Endothelial cell of umbilical vein (primary cell): ENCODE measurements around the gene LRP2. TPM values are rescaled to one million over a fixed set of nuclear protein-coding genes. Genes with fewer than 3 reads are reported as not detected.

Experiments
- BruUV-seq: library from RNA; stranded (reverse); fragments of 400-500 nt; replicated peaks from 2 replicates; lab custom pipeline; 2021; lab: Mats Ljungman, UMichigan
- CTCF ChIA-PET: fragments of 300-600, 350-600 bp; sonication (Branson Sonifier 250); formaldehyde crosslinking; loops from one replicate; lab custom pipeline; 2021; ENCODE audit warnings: antibody characterized with exemption, inconsistent platforms; lab: Charles Lee
- POLR2A ChIA-PET: fragments of 300-600, 350-600 bp; sonication (Branson Sonifier 250); formaldehyde crosslinking; loops from one replicate; lab custom pipeline; 2021; ENCODE audit warnings: antibody characterized with exemption, inconsistent platforms; lab: Charles Lee
- DNase-seq: peaks from one replicate; pipeline ENCODE4 v3.0.0-alpha.2; 2011; ENCODE audit warnings: low read depth, low spot score
- FAIRE-seq: peaks from 2 replicates; lab custom pipeline; 2011; peaks lifted over from hg19 to GRCh38; lab: Jason Lieb, UNC
- H2AFZ ChIP-seq: 2 replicates; pipeline ENCODE4 v1.6.0; 2012; ENCODE audit warnings: low read depth, low read length, control low read depth, inconsistent platforms
- H3K27ac ChIP-seq: 2 replicates; pipeline ENCODE4 v1.5.1; 2011; ENCODE audit warnings: low read depth, mild to moderate bottlenecking, control low read depth, low read length, moderate library complexity; ENCODE audit not compliant: insufficient read depth
- H3K27me3 ChIP-seq, 2 experiments: 2 replicates each; pipeline versions ENCODE4 v1.6.0 to v1.6.1; 2011; ENCODE audit warnings: low read length in 2 of 2, mixed read lengths in 1 of 2; ENCODE audit not compliant: control insufficient read depth in 2 of 2, insufficient read depth in 2 of 2
- H3K36me3 ChIP-seq, 2 experiments: 2 replicates in 1 of 2; 3 replicates in 1 of 2; pipeline ENCODE4 v1.5.1; 2011; ENCODE audit warnings: low read length in 2 of 2, mild to moderate bottlenecking in 1 of 2, moderate library complexity in 1 of 2; ENCODE audit not compliant: control insufficient read depth in 2 of 2, insufficient read depth in 2 of 2; ENCODE audit errors: extremely low read depth in 1 of 2
- H3K4me1 ChIP-seq: 3 replicates; pipeline ENCODE4 v1.5.1; 2011; ENCODE audit warnings: mild to moderate bottlenecking, low read length; ENCODE audit not compliant: control insufficient read depth, insufficient read depth; ENCODE audit errors: extremely low read depth
- H3K4me2 ChIP-seq: 2 replicates; pipeline ENCODE4 v1.6.1; 2011; ENCODE audit warnings: low read length, control low read depth, mixed read lengths; ENCODE audit not compliant: insufficient read depth
- H3K4me3 ChIP-seq, 3 experiments: fragments of 200-600 bp in 1 of 3; sonication (generic), shearing (Covaris generic) in 1 of 3; replicated peaks in 1 of 3; 2 replicates each; pipeline ENCODE4 v1.5.1; 2011 to 2016; ENCODE audit warnings: control low read depth in 3 of 3, low read length in 3 of 3, mild to moderate bottlenecking in 2 of 3, inconsistent platforms in 1 of 3, low read depth in 1 of 3, moderate library complexity in 1 of 3; ENCODE audit not compliant: insufficient read depth in 1 of 3
- H3K79me2 ChIP-seq: 2 replicates; pipeline ENCODE4 v1.6.0; 2012; ENCODE audit warnings: low read length, inconsistent platforms; ENCODE audit not compliant: control insufficient read depth, insufficient read depth
- H3K9ac ChIP-seq: replicated peaks from 2 replicates; pipeline ENCODE3; 2011; ENCODE audit warnings: low read length, control low read depth; ENCODE audit not compliant: insufficient read depth; ENCODE audit errors: extremely low read depth
- H3K9me1 ChIP-seq: replicated peaks from 3 replicates; pipeline ENCODE4 v1.6.0; 2011; ENCODE audit warnings: mild to moderate bottlenecking, low read length; ENCODE audit not compliant: control insufficient read depth, insufficient read depth; ENCODE audit errors: extremely low read depth
- H3K9me3 ChIP-seq: replicated peaks from 2 replicates; pipeline ENCODE4 v1.5.1; 2012; ENCODE audit warnings: low read length, inconsistent platforms; ENCODE audit not compliant: control insufficient read depth, insufficient read depth
- H4K20me1 ChIP-seq: replicated peaks from 2 replicates; pipeline ENCODE3; 2011; ENCODE audit warnings: mild to moderate bottlenecking, low read length; ENCODE audit not compliant: control insufficient read depth, insufficient read depth; ENCODE audit errors: extremely low read depth
- CTCF ChIP-seq, 2 donors: IDR thresholded peaks; 1 replicate in 1 of 2; 2 replicates in 1 of 2; pipeline ENCODE4 v1.5.1; 2011; ENCODE audit warnings: low read length in 2 of 2, mild to moderate bottlenecking in 2 of 2, moderate library complexity in 2 of 2, control low read depth in 1 of 2, inconsistent platforms in 1 of 2, low read depth in 1 of 2; ENCODE audit not compliant: insufficient read depth in 1 of 2; ENCODE audit errors: extremely low read depth in 1 of 2
- EZH2 ChIP-seq: IDR thresholded peaks from 2 replicates; pipeline ENCODE4 v1.6.1; 2012; ENCODE audit warnings: borderline replicate concordance, low read depth, mild to moderate bottlenecking, moderate library complexity, low read length, inconsistent platforms; ENCODE audit not compliant: severe bottlenecking
- FOS ChIP-seq: IDR thresholded peaks from 2 replicates; pipeline ENCODE4 v1.6.1; 2011; ENCODE audit warnings: mild to moderate bottlenecking, low read length, moderate library complexity, borderline replicate concordance; ENCODE audit not compliant: insufficient read depth
- GATA2 ChIP-seq: IDR thresholded peaks from 2 replicates; pipeline ENCODE4 v1.7.0; 2011; ENCODE audit warnings: low read depth, mild to moderate bottlenecking, moderate library complexity, mixed read lengths, low read length; ENCODE audit not compliant: insufficient read length, insufficient read depth
- JUN ChIP-seq: IDR thresholded peaks from 2 replicates; pipeline ENCODE4 v1.6.1; 2011; ENCODE audit warnings: borderline replicate concordance, low read depth; ENCODE audit not compliant: insufficient read length, insufficient read depth
- MAX ChIP-seq: IDR thresholded peaks from 2 replicates; pipeline ENCODE4 v1.6.1; 2011; ENCODE audit not compliant: insufficient read depth, insufficient read length
- MYC ChIP-seq: IDR thresholded peaks from one replicate; pipeline ENCODE4 v1.6.1; 2011; ENCODE audit warnings: mild to moderate bottlenecking, low read depth, low read length
- POLR2A ChIP-seq: IDR thresholded peaks from 2 replicates; pipeline ENCODE4 v1.6.1; 2012; ENCODE audit warnings: low read depth, mild to moderate bottlenecking, control low read depth, low read length
- POLR2AphosphoS5 ChIP-seq: IDR thresholded peaks from 2 replicates; pipeline ENCODE4 v1.6.1; 2012; ENCODE audit warnings: low read depth, mild to moderate bottlenecking, control low read depth, low read length, moderate library complexity; ENCODE audit not compliant: insufficient read depth
- dilution Hi-C: fragments of 300-500 bp; cut with MboI; formaldehyde crosslinking; loops from one replicate; pipeline ENCODE4 v1.15.0; 2019; ENCODE audit warnings: low sequenced_read_pairs; ENCODE audit not compliant: extremely low pct_ligation_motif_present
- intact Hi-C: fragments of 100-400 bp; cut with micrococcal nuclease; formaldehyde crosslinking; loops from one replicate; pipeline ENCODE4 v1.10.0; 2022
- polyA plus RNA-seq, 4 experiments: library from polyadenylated mRNA; depleted of rRNA in 3 of 4; stranded (reverse) in 3 of 4; unstranded in 1 of 4; fragments of >200 nt; gene quantifications; 2 replicates each; pipeline versions ENCODE4 v1.2.1 to v1.2.3, GENCODE V29; 2011 to 2012; ENCODE audit warnings: missing spikeins in 1 of 4
- total RNA-seq: library from RNA; stranded (reverse); gene quantifications from 2 replicates; pipeline ENCODE4 v1.2.3, GENCODE V29; 2021

Gene LRP2
- total and polyA plus RNA-seq, 2 donors (not counting 3 experiments of a cell fraction or from before 2014, with no cell fraction given): not detected

GRCh38 chr2:169349535-169349934, 12.8 kb downstream of the LRP2 start:
- Histone ChIP-seq H2AFZ (no peak overlapping the region), H3K4me1 (no peaks in the 10 kb centered on the region), H3K9ac (no peak overlapping the region), H3K9me1 (no peaks in the 10 kb centered on the region), H3K4me2 (no peak overlapping the region), H3K36me3 (no peaks in the 10 kb centered on the region), H3K27me3 (peaks cover 0 to 3% of the 10 kb centered on the region in 2 experiments), H3K79me2 (no peaks in the 10 kb centered on the region), H3K27ac (no peak overlapping the region), H3K9me3 (no peaks in the 10 kb centered on the region), H3K4me3 (no peak overlapping the region), H4K20me1 (no peaks in the 10 kb centered on the region)
- POLR2A ChIA-PET: no interaction called here
- no peak for TF ChIP-seq JUN
- TF ChIP-seq POLR2A: no peak
- TF ChIP-seq MYC: no peak
- no peak for TF ChIP-seq FOS
- no peak for TF ChIP-seq GATA2
- TF ChIP-seq CTCF (IDR thresholded peaks at IDR 0.05; ENCODE audit: extremely low read depth in 1 of 2, insufficient read depth in 1 of 2, low read depth in 1 of 2, low read length in 2 of 2): no peak
- no peak for TF ChIP-seq EZH2
- no peak for TF ChIP-seq POLR2AphosphoS5
- no peak for TF ChIP-seq MAX
- CTCF ChIA-PET: no interaction called here
- DNase-seq (no peak), FAIRE-seq (no peak)
- dilution Hi-C loops: no loop called here
- no TSS peak for BruUV-seq
- intact Hi-C loops: no loop called here
